Vagina (tissue), 2 donors: ENCODE results near the gene ADGRL3.

Experiments used
- POLR2AphosphoS5 ChIP-seq, 2 donors: sonication (generic); formaldehyde crosslinking; IDR thresholded peaks; one replicate each; pipeline ENCODE4 v1.9.0; 2017; ENCODE audit warnings: antibody characterized with exemption in 2 of 2, mild to moderate bottlenecking in 2 of 2, low read depth in 1 of 2; ENCODE audit not compliant: insufficient read depth in 1 of 2
- TF ChIP-seq, protein P1 (sequence below), 3 experiments: fragments of 450-650 bp in 2 of 3; fragments of 200-600 bp in 1 of 3; sonication (generic) in 1 of 3; IDR thresholded peaks; one replicate each; pipeline ENCODE4 v1.5.1; 2017 to 2019; ENCODE audit warnings: antibody characterized with exemption in 3 of 3, mild to moderate bottlenecking in 2 of 3, moderate library complexity in 2 of 3

DNA sequence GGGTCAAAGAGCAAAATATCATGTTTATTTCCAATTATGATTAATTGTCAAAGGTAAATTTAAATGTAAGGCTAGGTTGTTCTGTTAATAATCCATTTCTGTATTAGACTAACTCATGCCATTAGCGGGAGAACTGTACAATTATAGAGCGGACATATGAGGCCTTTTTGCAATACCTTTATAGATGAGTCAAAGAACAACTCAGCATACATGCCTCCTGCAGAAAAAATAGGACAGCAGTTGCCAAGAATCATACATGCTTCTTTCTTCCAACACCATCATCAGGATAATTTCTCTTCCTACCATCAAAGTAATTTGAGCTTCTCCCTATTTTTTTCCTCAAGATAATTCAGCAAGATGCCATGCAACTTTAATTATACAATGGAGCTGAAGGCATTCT, 917.8 kb downstream of the ADGRL3 start:
- TF ChIP-seq POLR2AphosphoS5 (IDR thresholded peaks at IDR 0.05; ENCODE audit: insufficient read depth in 1 of 2, low read depth in 1 of 2) = no peak
- TF ChIP-seq, protein P1, sequence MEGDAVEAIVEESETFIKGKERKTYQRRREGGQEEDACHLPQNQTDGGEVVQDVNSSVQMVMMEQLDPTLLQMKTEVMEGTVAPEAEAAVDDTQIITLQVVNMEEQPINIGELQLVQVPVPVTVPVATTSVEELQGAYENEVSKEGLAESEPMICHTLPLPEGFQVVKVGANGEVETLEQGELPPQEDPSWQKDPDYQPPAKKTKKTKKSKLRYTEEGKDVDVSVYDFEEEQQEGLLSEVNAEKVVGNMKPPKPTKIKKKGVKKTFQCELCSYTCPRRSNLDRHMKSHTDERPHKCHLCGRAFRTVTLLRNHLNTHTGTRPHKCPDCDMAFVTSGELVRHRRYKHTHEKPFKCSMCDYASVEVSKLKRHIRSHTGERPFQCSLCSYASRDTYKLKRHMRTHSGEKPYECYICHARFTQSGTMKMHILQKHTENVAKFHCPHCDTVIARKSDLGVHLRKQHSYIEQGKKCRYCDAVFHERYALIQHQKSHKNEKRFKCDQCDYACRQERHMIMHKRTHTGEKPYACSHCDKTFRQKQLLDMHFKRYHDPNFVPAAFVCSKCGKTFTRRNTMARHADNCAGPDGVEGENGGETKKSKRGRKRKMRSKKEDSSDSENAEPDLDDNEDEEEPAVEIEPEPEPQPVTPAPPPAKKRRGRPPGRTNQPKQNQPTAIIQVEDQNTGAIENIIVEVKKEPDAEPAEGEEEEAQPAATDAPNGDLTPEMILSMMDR (IDR thresholded peaks at IDR 0.05) = no peak
